Retinal pigment epithelial cell (primary cell): ENCODE results near the gene GYPC.

Source experiments
- DNase-seq: peaks from one replicate; pipeline ENCODE4 v3.0.0-alpha.2; 2010; ENCODE audit warnings: low read depth
- H3K4me3 ChIP-seq: 2 replicates; pipeline ENCODE4 v1.5.1; 2011; ENCODE audit warnings: mild to moderate bottlenecking, low read length, control low read depth, moderate library complexity
- CTCF ChIP-seq: conservative IDR thresholded peaks from 2 replicates; pipeline ENCODE4 v1.5.1; 2011; ENCODE audit warnings: low read depth, low read length, control low read depth, inconsistent platforms

The GYPC gene

GRCh38 chr2:126730655-126731054, 74.7 kb downstream of the GYPC start:
- no peak for TF ChIP-seq CTCF
- no peak overlapping the region for H3K4me3 ChIP-seq
- DNase-seq: no peak

- DNase-seq: no peak
- TF ChIP-seq CTCF: no peak
- no peak overlapping the region for H3K4me3 ChIP-seq
Measured at GRCh38 chr2:126731353-126731752, 75.4 kb downstream of the GYPC start.

- no peak for TF ChIP-seq CTCF
- no peak overlapping the region for H3K4me3 ChIP-seq
- DNase-seq: no peak
Measured at GRCh38 chr2:126732682-126733245, 76.8 kb downstream of the GYPC start.

GRCh38 chr2:126733795-126734194, 77.8 kb downstream of the GYPC start:
- no peak overlapping the region for H3K4me3 ChIP-seq
- no peak for DNase-seq
- TF ChIP-seq CTCF: no peak

- no peak for DNase-seq
- H3K4me3 ChIP-seq: no peak overlapping the region
- no peak for TF ChIP-seq CTCF
Measured at GRCh38 chr2:126736133-126736874, 80.3 kb downstream of the GYPC start.

- TF ChIP-seq CTCF: no peak
- H3K4me3 ChIP-seq: no peak overlapping the region
- no peak for DNase-seq
Measured at GRCh38 chr2:126739141-126739540, 83.2 kb downstream of the GYPC start.

- DNase-seq: no peak
- TF ChIP-seq CTCF: no peak
- no peak overlapping the region for H3K4me3 ChIP-seq
Measured at GRCh38 chr2:126744640-126745039, 88.7 kb downstream of the GYPC start.
